Smooth muscle cell (in vitro differentiated cells): Measurements from ENCODE around the gene SAXO2. TPM values are rescaled to one million over a fixed set of nuclear protein-coding genes. Genes with fewer than 3 reads are reported as not detected.
"Not testable (repeated sequence)": the region's sequence is repeated elsewhere in the genome, so short reads cannot be mapped to it uniquely, and the experiment has no call there.

Experiments
- DNase-seq: peaks from one replicate; lab custom pipeline; 2025; ENCODE audit not compliant: unreplicated experiment; lab: John Stamatoyannopoulos, UW
- H2AFZ ChIP-seq: fragments of 200-600 bp; sonication (generic); 2 replicates; pipeline ENCODE4 v1.6.0; 2016; ENCODE audit warnings: antibody characterized with exemption, low read depth, mild to moderate bottlenecking
- H3F3A ChIP-seq: fragments of 200-600 bp; sonication (generic); 2 replicates; pipeline ENCODE4 v1.6.0; 2017; ENCODE audit warnings: antibody characterized with exemption, low read depth
- H3K27ac ChIP-seq: fragments of 200-600 bp; sonication (generic); 2 replicates; pipeline ENCODE4 v1.5.1; 2016; ENCODE audit warnings: low read depth, mild to moderate bottlenecking
- H3K27me3 ChIP-seq: fragments of 200-600 bp; sonication (generic); 2 replicates; pipeline ENCODE4 v1.6.1; 2016; ENCODE audit warnings: low read depth, mild to moderate bottlenecking
- H3K36me3 ChIP-seq: fragments of 200-600 bp; sonication (generic); 2 replicates; pipeline ENCODE4 v1.5.1; 2016; ENCODE audit warnings: low read depth
- H3K4me1 ChIP-seq: fragments of 200-600 bp; sonication (generic); 2 replicates; pipeline ENCODE4 v1.5.1; 2016; ENCODE audit warnings: low read depth
- H3K4me2 ChIP-seq: fragments of 200-600 bp; sonication (generic); 2 replicates; pipeline ENCODE4 v1.6.0; 2016; ENCODE audit warnings: mild to moderate bottlenecking
- H3K4me3 ChIP-seq: fragments of 200-600 bp; sonication (generic); 2 replicates; pipeline ENCODE4 v1.5.1; 2016; ENCODE audit warnings: mild to moderate bottlenecking
- H3K79me2 ChIP-seq: fragments of 200-600 bp; sonication (generic); 2 replicates; pipeline ENCODE4 v1.6.0; 2016; ENCODE audit warnings: low read depth, mild to moderate bottlenecking
- H3K9ac ChIP-seq: fragments of 200-600 bp; sonication (generic); 2 replicates; pipeline ENCODE4 v1.6.0; 2016; ENCODE audit warnings: low read depth
- H3K9me3 ChIP-seq: fragments of 200-600 bp; sonication (generic); replicated peaks from 2 replicates; pipeline ENCODE4 v1.5.1; 2016; ENCODE audit warnings: low read depth
- H4K20me1 ChIP-seq: fragments of 200-600 bp; sonication (generic); 2 replicates; pipeline ENCODE4 v1.6.0; 2016; ENCODE audit warnings: low read depth
- WGBS: methylation state at CpG from one replicate; pipeline ENCODE4 v1.1.7; 2016; ENCODE audit warnings: low lambda C conversion rate; 5-methylcytosine and 5-hydroxymethylcytosine counted together
- polyA plus RNA-seq: library from polyadenylated mRNA; unstranded; fragments of >200 nt; fragmentation: Nextera tagmentation; extraction: Ambion mirVana; gene quantifications from 2 replicates; pipeline ENCODE4 v1.2.1, GENCODE V29; 2016
- total RNA-seq: library from RNA; depleted of rRNA; stranded (reverse); fragments of >200 nt; gene quantifications from 2 replicates; pipeline ENCODE4 v1.2.3, GENCODE V29; 2014
- TF ChIP-seq, protein P1 (sequence below): fragments of 200-600 bp; sonication (generic); IDR thresholded peaks from 2 replicates; pipeline ENCODE4 v1.5.1; 2017; ENCODE audit warnings: borderline replicate concordance, mild to moderate bottlenecking, antibody characterized with exemption; ENCODE audit not compliant: insufficient read depth, poor library complexity, severe bottlenecking

The SAXO2 gene
- total and polyA plus RNA-seq, 2 experiments from 2014 or later: 0.54 to 1.2 TPM

DNA sequence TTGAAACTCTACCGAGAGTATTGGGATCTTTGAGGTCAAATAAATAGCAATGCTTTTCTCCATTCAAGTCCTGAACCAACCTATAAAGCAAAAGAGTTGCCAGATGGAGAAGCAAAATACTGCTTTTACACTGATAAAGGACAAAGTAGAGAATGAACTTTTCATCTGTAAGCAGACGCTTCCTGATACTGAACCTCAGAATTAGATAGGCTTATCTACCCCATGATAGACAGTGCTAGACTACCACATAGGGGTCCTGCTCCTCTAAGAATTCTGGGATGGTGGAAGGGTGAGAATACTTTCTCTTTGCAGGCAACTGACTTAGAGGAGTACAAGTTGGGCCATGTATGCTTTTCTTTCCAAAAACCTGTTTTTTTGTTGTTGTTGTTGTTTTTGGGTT lies 9.5 kb downstream of the SAXO2 start:
- Histone ChIP-seq H3K9ac (no peak overlapping the region), H3F3A (no peaks in the 10 kb centered on the region), H3K4me2 (no peak overlapping the region), H3K4me3 (no peak overlapping the region), H3K36me3 (no peaks in the 10 kb centered on the region), H3K79me2 (no peaks in the 10 kb centered on the region), H2AFZ (no peak overlapping the region), H3K27ac (no peak overlapping the region), H3K9me3 (no peaks in the 10 kb centered on the region), H3K27me3 (no peaks in the 10 kb centered on the region), H4K20me1 (no peaks in the 10 kb centered on the region), H3K4me1 (no peaks in the 10 kb centered on the region)
- 84% methylated on average over 2 of the region's 2 CpGs for WGBS
- TF ChIP-seq, protein P1, sequence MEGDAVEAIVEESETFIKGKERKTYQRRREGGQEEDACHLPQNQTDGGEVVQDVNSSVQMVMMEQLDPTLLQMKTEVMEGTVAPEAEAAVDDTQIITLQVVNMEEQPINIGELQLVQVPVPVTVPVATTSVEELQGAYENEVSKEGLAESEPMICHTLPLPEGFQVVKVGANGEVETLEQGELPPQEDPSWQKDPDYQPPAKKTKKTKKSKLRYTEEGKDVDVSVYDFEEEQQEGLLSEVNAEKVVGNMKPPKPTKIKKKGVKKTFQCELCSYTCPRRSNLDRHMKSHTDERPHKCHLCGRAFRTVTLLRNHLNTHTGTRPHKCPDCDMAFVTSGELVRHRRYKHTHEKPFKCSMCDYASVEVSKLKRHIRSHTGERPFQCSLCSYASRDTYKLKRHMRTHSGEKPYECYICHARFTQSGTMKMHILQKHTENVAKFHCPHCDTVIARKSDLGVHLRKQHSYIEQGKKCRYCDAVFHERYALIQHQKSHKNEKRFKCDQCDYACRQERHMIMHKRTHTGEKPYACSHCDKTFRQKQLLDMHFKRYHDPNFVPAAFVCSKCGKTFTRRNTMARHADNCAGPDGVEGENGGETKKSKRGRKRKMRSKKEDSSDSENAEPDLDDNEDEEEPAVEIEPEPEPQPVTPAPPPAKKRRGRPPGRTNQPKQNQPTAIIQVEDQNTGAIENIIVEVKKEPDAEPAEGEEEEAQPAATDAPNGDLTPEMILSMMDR: no peak
- no peak for DNase-seq

DNA sequence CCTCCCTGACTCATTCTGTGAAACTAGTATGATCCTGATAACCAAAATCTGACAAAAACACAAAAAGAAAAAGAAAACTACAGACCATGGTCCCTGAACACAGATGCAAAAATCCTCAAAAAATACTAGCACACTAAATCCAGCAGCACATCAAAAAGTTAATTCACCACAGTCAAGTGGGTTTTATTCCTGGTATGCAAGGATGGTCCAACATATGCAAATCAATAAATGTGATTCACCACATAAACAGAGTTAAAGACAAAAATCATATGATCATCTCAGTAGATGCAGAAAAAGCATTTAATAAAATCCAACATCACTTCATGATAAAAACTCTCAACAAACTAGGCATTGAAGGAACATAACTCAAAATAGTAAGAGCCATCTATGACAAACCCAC lies 12.8 kb downstream of the SAXO2 start:
- H3K4me3 ChIP-seq: no peak overlapping the region
- peaks cover 6% of the 10 kb centered on the region for H3K27me3 ChIP-seq
- no peaks in the 10 kb centered on the region for H3F3A ChIP-seq
- H3K4me1 ChIP-seq: no peaks in the 10 kb centered on the region
- H3K27ac ChIP-seq: no peak overlapping the region
- no peak overlapping the region for H3K9ac ChIP-seq
- DNase-seq: no peak
- no peaks in the 10 kb centered on the region for H3K79me2 ChIP-seq
- H2AFZ ChIP-seq: no peak overlapping the region
- H4K20me1 ChIP-seq: no peaks in the 10 kb centered on the region
- H3K9me3 ChIP-seq: no peaks in the 10 kb centered on the region
- TF ChIP-seq, protein P1: no peak
- H3K36me3 ChIP-seq: no peaks in the 10 kb centered on the region
- no peak overlapping the region for H3K4me2 ChIP-seq

DNA sequence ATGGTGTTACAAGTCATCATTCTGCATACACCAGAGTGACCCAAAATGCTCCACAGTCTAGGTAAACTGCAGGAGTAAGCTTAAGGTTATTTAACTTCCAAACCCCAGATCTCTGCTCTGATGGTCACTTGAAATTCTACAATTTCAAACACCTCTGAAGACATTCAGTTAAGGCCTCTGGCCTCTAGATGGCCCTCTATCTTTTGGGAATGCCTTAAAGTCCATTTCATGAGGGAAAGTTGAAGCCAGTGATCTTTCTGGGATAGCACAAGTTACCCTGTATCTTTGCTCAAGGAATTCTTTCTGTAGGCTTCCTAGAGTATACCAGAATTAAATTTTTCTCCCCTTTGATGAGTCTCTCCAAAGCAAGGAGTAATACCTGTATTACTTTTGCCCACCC lies 18.7 kb downstream of the SAXO2 start:
- H3K79me2 ChIP-seq, H3K4me3 ChIP-seq, H3K9ac ChIP-seq, H3F3A ChIP-seq, H3K4me2 ChIP-seq, H4K20me1 ChIP-seq, H2AFZ ChIP-seq, DNase-seq, H3K4me1 ChIP-seq, H3K36me3 ChIP-seq, H3K27ac ChIP-seq, H3K9me3 ChIP-seq: not testable (repeated sequence)
- TF ChIP-seq, protein P1: peak; percentile 12
- peaks cover 13% of the 10 kb centered on the region for H3K27me3 ChIP-seq

DNA sequence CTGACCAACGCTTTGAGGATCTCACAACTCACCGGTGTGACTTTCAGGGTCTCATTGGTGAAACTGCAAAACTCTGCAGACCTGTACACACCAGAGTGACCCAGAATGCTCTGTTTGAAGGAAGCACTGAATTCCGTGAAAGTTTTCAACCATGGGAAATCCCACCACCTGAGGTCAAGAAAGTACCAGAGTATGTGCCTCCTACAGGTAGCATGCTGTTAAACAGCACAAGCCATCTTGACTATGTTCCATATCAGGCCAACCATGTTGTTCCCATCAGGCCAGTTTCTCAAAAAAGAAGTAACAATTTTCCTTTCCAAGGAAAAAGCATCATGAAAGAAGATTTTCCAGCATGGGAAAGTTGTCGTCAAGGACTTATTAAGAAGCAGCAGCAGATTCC lies 19.8 kb downstream of the SAXO2 start:
- WGBS: 89% methylated on average over 4 of the region's 4 CpGs
- H3K9me3 ChIP-seq, H3K4me2 ChIP-seq, H3K36me3 ChIP-seq, H3K79me2 ChIP-seq, H2AFZ ChIP-seq, H3K27ac ChIP-seq, H3K4me3 ChIP-seq, DNase-seq, H3K9ac ChIP-seq, H3K4me1 ChIP-seq, H4K20me1 ChIP-seq, H3F3A ChIP-seq: not testable (repeated sequence)
- H3K27me3 ChIP-seq: peaks cover 13% of the 10 kb centered on the region

DNA sequence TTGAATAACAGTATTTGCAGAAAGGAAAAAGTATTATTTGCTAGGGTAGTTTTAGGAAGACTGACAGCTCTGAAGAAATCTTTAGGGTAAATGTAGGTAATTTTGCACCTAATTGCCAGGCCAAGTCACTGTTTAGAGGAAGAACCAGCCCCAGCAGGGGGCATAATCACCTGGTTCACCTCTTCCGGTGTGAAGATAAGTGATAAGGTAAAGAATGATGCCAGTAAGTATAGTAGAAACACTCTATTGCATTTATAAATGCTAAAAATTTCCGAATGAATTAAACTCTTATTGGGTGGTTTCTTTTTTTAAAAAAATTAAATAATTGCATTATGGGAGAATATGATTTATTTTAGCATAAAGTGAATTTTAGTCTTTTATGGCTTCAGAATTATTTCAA lies 21.8 kb downstream of the SAXO2 start:
- not testable (repeated sequence) for DNase-seq, H3K4me3 ChIP-seq, H3K4me1 ChIP-seq, H3K9me3 ChIP-seq, H3K9ac ChIP-seq, H3K27ac ChIP-seq, H2AFZ ChIP-seq, H3K4me2 ChIP-seq, H3K36me3 ChIP-seq, H3K79me2 ChIP-seq, H4K20me1 ChIP-seq, H3F3A ChIP-seq
- peaks cover 13% of the 10 kb centered on the region for H3K27me3 ChIP-seq
- 80% methylated on average over 2 of the region's 2 CpGs for WGBS

DNA sequence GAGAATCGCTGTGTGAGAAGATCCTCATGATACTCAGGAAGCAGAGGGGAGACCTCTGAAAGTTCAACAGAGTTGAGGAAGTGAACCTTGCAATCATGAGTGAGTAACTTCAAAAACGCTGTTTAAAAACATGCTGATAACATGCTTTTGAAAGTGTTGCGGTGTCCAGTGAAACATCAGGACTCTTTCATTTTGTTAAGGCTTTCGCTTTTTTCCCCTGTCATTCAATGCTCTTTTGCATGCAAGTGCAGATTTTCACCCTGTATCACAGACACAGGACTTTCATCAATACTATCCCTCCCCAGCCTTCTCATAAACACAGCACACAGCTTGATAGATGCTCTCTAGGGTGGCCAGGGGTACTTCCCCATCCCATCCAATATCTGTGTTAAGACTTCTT lies 23.9 kb downstream of the SAXO2 start:
- not testable (repeated sequence) for H3K79me2 ChIP-seq, H2AFZ ChIP-seq, H3K27me3 ChIP-seq, H3F3A ChIP-seq, H3K9ac ChIP-seq, H3K9me3 ChIP-seq, H3K4me1 ChIP-seq, H3K4me2 ChIP-seq, H3K4me3 ChIP-seq, H4K20me1 ChIP-seq, H3K36me3 ChIP-seq, H3K27ac ChIP-seq, DNase-seq
- WGBS: 93% methylated on average over 4 of the region's 4 CpGs

DNA sequence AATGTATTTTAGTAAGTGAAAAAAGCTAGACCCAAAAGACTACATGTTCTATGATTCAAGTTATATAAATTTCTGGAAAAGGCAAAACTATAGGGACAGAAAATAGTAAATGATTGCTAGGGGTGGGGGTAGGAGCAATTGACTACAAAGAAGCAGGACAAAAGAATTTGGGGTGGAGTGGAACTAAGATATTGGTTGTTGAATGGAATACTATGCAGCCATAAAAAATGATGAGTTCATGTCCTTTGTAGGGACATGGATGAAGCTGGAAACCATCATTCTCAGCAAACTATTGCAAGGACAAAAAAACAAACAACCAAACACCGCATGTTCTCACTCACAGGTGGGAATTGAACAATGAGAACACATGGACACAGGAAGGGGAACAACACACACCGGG lies 25.6 kb downstream of the SAXO2 start:
- not testable (repeated sequence) for H3K9me3 ChIP-seq

More for the DNA sequence above, 25.6 kb downstream of the SAXO2 start:
- H4K20me1 ChIP-seq, H3K4me2 ChIP-seq, H3K4me1 ChIP-seq, H3K4me3 ChIP-seq, H3K79me2 ChIP-seq, DNase-seq, H3K36me3 ChIP-seq, H3F3A ChIP-seq, H3K27me3 ChIP-seq, H3K9ac ChIP-seq, H3K27ac ChIP-seq, H2AFZ ChIP-seq: not testable (repeated sequence)
- 89% methylated on average over 2 of the region's 2 CpGs for WGBS
